Superior temporal gyrus (tissue), 1 donor: ENCODE data around the gene DMRT1.
"Not testable (repeated sequence)": the region's sequence is repeated elsewhere in the genome, so short reads cannot be mapped to it uniquely, and the experiment has no call there.

Source experiments
- DNase-seq: peaks from one replicate; pipeline ENCODE4 v3.0.0-alpha.2; 2016; ENCODE audit errors: extremely low spot score

The DMRT1 gene

GRCh38 chr9:859251-859650 lies 17.8 kb downstream of the DMRT1 start:
- no peak for DNase-seq

- no peak for DNase-seq
Observed at GRCh38 chr9:860706-861105, 19.2 kb downstream of the DMRT1 start.

GRCh38 chr9:861525-861924 lies 20.0 kb downstream of the DMRT1 start:
- not testable (repeated sequence) for DNase-seq

GRCh38 chr9:875119-875962 lies 33.8 kb downstream of the DMRT1 start:
- no peak for DNase-seq

- no peak for DNase-seq
Observed at GRCh38 chr9:876425-876824, 34.9 kb downstream of the DMRT1 start.

- no peak for DNase-seq
Observed at GRCh38 chr9:878239-878638, 36.7 kb downstream of the DMRT1 start.

GRCh38 chr9:880725-881124 lies 39.2 kb downstream of the DMRT1 start:
- no peak for DNase-seq

- DNase-seq: no peak
Observed at GRCh38 chr9:882416-882924, 41.0 kb downstream of the DMRT1 start.

- no peak for DNase-seq
Observed at GRCh38 chr9:883011-883410, 41.5 kb downstream of the DMRT1 start.

- no peak for DNase-seq
Observed at GRCh38 chr9:886886-887285, 45.4 kb downstream of the DMRT1 start.

GRCh38 chr9:892123-892522 lies 50.6 kb downstream of the DMRT1 start:
- no peak for DNase-seq

GRCh38 chr9:893115-893514 lies 51.6 kb downstream of the DMRT1 start:
- DNase-seq: no peak

- peak; percentile 64 for DNase-seq
Observed at GRCh38 chr9:893843-894420, 52.4 kb downstream of the DMRT1 start.

GRCh38 chr9:899440-900184 lies 58.1 kb downstream of the DMRT1 start:
- DNase-seq: no peak

GRCh38 chr9:903886-904285 lies 62.4 kb downstream of the DMRT1 start:
- DNase-seq: no peak

GRCh38 chr9:905906-906305 lies 64.4 kb downstream of the DMRT1 start:
- DNase-seq: no peak

GRCh38 chr9:908536-909205 lies 67.2 kb downstream of the DMRT1 start:
- no peak for DNase-seq

GRCh38 chr9:911005-911404 lies 69.5 kb downstream of the DMRT1 start:
- DNase-seq: no peak

- no peak for DNase-seq
Observed at GRCh38 chr9:912776-913175, 71.3 kb downstream of the DMRT1 start.

- not testable (repeated sequence) for DNase-seq
Observed at GRCh38 chr9:913526-913925, 72.0 kb downstream of the DMRT1 start.

GRCh38 chr9:917730-918129 lies 76.2 kb downstream of the DMRT1 start:
- DNase-seq: no peak

GRCh38 chr9:920927-921326 lies 79.4 kb downstream of the DMRT1 start:
- no peak for DNase-seq
